Measurements from ENCODE around the gene PRR5L.

- TF ChIP-seq CTCF (IDR thresholded peaks at IDR 0.05; ENCODE audit: low read depth, low read length) (no peak), EZH2phosphoT487 (IDR thresholded peaks at IDR 0.05; ENCODE audit: low read depth) (no peak)
Observed at GRCh38 chr11:36282926-36283325, 13.2 kb upstream of the PRR5L start.
